GM18526 (cell line): ENCODE data around the gene RAB36.

ENCODE experiments used
- POLR2A ChIP-seq: IDR thresholded peaks from 3 replicates; pipeline ENCODE4 v1.6.1; 2011; ENCODE audit not compliant: insufficient read length; ENCODE audit errors: extremely low read depth

The RAB36 gene

DNA sequence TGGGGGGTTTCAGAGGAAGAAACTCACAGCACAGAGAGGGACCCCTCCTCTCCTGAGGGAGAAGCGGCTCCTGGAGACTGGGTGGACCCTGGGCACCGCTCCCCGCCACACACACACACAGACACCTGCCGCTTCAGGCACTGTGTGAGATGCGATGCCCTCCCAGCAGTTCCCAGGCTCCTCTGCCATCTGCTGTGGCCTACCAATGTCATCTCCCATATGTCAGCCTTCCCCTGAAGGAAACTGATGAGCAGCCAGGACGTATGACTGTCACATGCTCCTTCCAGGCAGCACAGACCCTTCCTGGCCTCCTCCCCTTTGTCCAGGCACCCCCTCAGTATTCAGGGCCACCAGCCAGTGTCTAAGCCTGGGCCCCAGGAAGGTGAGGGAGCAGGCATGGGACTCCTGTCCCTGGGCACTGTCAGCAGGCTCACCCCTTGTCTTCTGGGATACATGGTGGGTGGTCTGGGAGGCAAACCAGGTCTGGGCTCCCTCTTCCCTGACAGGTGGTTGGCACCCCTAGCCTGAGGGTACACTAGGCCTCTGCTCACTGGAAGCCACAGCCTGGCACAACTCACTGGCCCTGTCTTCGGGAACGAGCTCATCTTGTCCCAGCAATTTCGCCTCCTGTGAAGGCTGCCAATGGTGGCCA, 23.2 kb downstream of the RAB36 start:
- TF ChIP-seq POLR2A: no peak

DNA sequence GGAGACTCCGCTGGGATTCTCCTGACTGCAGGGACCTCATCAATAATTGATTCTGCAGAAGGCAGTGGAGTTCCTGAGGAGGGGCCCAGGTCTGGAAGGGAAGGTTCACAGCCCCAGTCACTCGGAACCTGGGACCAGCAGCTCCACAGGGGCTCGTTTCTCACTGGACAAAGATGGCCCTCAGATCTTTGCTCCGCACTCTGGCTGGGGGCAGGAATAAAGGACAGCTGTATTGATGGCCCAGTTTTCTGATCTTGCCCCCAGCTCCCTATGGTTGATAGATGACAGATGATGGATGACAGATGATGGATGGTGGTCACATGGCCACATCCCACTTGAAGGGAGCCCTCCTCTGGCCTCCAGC, 23.7 kb downstream of the RAB36 start:
- no peak for TF ChIP-seq POLR2A

- TF ChIP-seq POLR2A: no peak
Measured at GRCh38 chr22:23175817-23176644, 30.8 kb downstream of the RAB36 start.

DNA sequence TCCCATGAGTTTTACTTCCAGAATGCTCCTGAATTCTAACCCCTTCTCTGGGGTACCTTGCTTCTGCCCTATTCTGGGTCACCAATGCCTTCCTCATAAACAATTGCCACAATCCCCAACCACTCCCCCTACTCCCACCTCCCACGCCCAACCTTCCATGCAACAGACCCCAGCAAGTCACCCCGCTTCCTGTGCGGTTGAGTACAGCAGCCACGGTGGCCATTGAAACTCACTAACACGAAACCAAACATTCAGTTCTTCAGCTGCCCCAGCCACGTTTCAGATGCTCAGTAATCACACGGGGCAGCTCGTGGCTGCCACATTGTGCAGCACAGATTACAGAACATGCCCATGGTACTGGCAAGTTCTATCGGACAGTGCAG, 31.4 kb downstream of the RAB36 start:
- no peak for TF ChIP-seq POLR2A

GRCh38 chr22:23177197-23177596, 31.9 kb downstream of the RAB36 start:
- TF ChIP-seq POLR2A: no peak

GRCh38 chr22:23178512-23179254, 33.4 kb downstream of the RAB36 start:
- TF ChIP-seq POLR2A: no peak

GRCh38 chr22:23179381-23180299, 34.4 kb downstream of the RAB36 start:
- TF ChIP-seq POLR2A: no peak

DNA sequence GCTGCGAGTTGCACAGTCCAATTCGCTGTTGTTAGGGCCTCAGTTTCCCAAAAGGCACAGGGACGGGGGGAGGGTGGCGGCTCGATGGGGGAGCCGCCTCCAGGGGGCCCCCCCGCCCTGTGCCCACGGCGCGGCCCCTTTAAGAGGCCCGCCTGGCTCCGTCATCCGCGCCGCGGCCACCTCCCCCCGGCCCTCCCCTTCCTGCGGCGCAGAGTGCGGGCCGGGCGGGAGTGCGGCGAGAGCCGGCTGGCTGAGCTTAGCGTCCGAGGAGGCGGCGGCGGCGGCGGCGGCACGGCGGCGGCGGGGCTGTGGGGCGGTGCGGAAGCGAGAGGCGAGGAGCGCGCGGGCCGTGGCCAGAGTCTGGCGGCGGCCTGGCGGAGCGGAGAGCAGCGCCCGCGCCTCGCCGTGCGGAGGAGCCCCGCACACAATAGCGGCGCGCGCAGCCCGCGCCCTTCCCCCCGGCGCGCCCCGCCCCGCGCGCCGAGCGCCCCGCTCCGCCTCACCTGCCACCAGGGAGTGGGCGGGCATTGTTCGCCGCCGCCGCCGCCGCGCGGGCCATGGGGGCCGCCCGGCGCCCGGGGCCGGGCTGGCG, 35.1 kb downstream of the RAB36 start, which contains the start of gene BCR:
BCR (plus strand) TSS at position 209 of the 592 bp plus-strand sequence. CDS start 452 bp downstream, outside the sequence.
- peak; percentile 26 for TF ChIP-seq POLR2A

DNA sequence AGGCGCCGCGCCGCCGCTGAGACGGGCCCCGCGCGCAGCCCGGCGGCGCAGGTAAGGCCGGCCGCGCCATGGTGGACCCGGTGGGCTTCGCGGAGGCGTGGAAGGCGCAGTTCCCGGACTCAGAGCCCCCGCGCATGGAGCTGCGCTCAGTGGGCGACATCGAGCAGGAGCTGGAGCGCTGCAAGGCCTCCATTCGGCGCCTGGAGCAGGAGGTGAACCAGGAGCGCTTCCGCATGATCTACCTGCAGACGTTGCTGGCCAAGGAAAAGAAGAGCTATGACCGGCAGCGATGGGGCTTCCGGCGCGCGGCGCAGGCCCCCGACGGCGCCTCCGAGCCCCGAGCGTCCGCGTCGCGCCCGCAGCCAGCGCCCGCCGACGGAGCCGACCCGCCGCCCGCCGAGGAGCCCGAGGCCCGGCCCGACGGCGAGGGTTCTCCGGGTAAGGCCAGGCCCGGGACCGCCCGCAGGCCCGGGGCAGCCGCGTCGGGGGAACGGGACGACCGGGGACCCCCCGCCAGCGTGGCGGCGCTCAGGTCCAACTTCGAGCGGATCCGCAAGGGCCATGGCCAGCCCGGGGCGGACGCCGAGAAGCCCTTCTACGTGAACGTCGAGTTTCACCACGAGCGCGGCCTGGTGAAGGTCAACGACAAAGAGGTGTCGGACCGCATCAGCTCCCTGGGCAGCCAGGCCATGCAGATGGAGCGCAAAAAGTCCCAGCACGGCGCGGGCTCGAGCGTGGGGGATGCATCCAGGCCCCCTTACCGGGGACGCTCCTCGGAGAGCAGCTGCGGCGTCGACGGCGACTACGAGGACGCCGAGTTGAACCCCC, 35.8 kb downstream of the RAB36 start:
- no peak for TF ChIP-seq POLR2A

DNA sequence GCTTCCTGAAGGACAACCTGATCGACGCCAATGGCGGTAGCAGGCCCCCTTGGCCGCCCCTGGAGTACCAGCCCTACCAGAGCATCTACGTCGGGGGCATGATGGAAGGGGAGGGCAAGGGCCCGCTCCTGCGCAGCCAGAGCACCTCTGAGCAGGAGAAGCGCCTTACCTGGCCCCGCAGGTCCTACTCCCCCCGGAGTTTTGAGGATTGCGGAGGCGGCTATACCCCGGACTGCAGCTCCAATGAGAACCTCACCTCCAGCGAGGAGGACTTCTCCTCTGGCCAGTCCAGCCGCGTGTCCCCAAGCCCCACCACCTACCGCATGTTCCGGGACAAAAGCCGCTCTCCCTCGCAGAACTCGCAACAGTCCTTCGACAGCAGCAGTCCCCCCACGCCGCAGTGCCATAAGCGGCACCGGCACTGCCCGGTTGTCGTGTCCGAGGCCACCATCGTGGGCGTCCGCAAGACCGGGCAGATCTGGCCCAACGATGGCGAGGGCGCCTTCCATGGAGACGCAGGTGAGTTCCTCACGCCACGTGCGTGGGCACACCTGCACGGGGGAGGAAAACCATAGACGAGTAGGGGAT, 36.5 kb downstream of the RAB36 start:
- TF ChIP-seq POLR2A: no peak

DNA sequence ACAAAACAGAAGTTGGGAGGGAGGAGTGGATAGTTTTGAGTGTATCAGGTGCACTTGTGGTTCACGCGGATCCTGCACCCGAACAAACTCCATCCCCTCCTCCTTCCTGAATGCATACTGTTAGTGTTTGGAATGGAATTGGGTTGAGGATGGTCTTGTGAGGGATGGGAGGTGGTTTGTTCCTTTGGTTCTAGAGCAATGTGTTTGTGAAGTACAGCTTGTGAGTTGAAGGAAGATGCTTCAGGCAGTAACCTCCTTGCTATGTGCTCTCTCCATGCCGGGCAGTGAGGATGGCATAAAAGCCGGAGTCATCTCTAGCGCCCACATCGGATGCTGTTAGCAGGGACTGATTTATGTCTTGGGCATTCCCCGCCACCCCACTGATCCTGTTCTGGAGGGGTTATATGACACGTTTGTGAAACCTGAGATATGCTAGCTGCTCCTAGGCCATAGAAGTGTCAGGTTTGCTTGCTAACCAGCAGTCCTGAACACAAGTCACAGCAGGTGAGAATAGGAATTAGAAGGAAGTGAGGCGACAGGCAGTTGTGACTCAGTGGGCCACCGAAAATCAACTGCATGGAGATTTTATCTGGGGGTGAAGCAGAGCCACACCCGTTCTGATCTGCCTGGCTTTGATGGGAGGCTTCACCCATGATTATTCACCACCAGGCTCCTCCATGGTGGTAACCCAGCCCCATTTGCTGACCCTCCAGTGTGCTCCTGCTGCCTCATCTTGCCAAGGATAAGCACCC, 37.2 kb downstream of the RAB36 start:
- TF ChIP-seq POLR2A: no peak

GRCh38 chr22:23183061-23183698, 37.9 kb downstream of the RAB36 start:
- TF ChIP-seq POLR2A: no peak

GRCh38 chr22:23184100-23184763, 39.0 kb downstream of the RAB36 start:
- no peak for TF ChIP-seq POLR2A
